ENCODE measurements around the gene TRMT6.

DNA sequence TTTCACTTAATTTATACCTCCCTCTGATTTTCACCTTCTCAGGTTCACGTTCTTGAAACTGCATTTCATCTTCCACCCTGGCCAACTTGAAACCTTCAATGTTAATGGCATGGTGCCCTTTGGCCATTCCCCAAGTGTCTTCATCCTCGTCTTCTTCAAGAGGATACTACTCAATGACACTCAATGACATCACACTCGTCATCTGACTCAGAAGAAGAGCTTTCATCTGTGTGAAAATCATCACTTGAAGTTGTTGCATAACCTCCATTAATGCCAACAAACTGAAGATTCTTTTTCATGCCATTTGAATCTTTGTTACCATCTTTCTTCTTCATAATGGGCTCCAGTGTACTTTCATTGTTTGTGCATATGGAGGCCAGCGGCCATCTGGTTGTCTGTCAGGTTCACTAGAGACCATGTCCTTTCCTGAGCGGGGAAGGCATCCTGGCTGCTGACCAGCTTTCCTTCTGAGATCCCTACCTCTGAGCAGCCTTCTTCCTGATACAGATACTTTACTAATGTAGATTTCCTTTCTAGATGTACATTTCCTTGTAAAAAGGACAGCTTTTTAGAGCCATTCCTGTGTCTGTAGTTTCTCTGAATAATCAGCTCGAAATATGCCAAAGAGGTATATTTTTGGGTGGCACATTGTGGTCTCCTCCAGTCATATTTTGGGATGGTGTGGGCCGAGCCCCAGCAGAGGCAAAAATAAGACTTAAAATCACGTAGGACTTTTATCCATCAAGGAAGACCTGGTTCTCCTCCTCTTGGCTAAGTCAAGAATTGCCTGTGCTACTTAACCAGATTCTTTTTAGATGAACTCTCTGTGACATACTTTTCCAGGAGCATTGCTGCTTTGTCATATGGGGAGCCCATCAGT lies 21.3 kb downstream of the TRMT6 start:
- TF ChIP-seq POLR2AphosphoS5 (IDR thresholded peaks at IDR 0.05; ENCODE audit: insufficient read depth in 1 of 2, low read depth in 1 of 2), result no peak
- TF ChIP-seq, protein P1, sequence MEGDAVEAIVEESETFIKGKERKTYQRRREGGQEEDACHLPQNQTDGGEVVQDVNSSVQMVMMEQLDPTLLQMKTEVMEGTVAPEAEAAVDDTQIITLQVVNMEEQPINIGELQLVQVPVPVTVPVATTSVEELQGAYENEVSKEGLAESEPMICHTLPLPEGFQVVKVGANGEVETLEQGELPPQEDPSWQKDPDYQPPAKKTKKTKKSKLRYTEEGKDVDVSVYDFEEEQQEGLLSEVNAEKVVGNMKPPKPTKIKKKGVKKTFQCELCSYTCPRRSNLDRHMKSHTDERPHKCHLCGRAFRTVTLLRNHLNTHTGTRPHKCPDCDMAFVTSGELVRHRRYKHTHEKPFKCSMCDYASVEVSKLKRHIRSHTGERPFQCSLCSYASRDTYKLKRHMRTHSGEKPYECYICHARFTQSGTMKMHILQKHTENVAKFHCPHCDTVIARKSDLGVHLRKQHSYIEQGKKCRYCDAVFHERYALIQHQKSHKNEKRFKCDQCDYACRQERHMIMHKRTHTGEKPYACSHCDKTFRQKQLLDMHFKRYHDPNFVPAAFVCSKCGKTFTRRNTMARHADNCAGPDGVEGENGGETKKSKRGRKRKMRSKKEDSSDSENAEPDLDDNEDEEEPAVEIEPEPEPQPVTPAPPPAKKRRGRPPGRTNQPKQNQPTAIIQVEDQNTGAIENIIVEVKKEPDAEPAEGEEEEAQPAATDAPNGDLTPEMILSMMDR (IDR thresholded peaks at IDR 0.05), result no peak

All from vagina (tissue), 2 donors.